ENCODE measurements around the gene ILF3.
A peak's percentile ranks its signal among the peaks of the same experiment; 100 is the strongest.

Gene ILF3

DNA sequence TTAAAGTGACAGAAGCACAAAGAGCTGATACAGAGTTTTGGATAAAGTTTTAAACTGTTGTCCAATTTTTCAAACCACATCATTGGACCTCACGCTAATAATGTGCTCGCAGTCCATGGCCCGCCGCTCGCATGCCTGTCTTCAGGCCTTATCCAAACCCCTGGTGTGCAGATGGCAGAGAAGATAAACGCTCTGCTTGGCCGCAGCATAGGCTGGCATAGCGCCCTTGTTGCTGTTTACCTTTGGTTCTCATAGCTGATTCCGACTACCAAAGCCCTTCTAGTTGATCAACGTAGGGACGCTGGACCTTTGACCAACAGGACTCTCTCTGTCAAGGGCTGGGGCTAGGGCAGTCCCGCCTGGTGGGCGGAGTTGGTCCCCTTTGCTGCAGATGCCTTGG is 23.6 kb downstream of the ILF3 start:
- no peak for DNase-seq

DNA sequence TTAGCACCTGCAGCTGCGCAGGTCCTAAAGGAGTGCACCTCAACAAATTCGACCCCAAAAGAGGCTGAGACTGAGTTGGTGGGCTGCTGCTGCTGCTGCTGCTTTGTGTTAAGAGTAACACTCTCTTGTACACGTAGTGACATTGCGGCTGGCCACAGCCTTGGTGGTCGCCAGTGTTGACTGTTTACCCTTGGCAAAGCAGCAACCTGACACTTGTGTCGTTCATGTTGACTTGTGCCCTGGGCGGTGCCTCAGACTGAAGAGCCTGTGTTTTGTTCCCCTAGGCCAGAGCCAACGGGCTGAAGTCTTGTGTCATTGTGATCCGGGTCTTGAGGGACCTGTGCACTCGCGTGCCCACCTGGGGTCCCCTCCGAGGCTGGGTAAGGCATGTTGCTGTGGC is 24.7 kb downstream of the ILF3 start:
- no peak for DNase-seq

DNA sequence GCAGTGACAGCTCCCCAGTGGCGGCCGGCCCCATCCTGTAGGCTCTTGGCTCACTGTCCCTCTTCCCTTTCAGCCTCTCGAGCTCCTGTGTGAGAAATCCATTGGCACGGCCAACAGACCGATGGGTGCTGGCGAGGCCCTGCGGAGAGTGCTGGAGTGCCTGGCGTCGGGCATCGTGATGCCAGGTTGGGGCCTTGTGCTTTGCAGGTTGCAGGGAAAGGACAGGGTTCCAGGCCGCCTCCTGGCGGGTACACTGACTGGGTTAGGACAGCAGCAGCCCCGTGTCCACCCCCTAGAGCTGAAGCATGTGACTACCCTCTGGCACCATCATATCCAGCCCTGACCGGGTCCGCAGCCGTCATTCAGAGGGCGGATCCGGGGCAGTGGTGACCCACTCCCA is 25.6 kb downstream of the ILF3 start:
- DNase-seq: no peak

DNA sequence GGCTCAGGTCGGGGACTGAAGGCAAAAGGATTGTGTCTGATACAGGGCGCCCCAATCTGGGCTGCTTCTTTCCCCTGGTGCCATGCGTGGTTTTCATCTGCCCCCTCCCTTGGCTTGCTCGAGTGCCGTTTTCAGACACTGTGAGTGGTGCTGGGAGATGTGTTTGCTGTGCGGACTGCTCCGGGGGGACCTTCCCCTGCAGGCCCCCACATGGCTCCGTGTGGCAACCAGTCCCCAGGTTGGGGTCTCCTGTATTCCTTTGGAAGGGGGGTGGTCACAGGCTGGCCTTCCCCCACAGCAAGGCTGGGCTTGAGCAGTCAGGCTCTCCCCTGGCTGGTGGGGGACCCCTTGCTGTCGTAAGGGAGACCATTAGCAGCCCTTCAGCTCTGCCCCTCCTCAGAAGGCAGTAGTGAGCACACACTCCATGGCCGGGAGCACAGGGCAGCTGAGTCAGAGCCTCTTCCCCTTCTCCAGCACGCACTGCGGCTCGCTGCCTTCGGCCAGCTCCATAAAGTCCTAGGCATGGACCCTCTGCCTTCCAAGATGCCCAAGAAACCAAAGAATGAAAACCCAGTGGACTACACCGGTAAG is 26.5 kb downstream of the ILF3 start:
- DNase-seq: no peak

DNA sequence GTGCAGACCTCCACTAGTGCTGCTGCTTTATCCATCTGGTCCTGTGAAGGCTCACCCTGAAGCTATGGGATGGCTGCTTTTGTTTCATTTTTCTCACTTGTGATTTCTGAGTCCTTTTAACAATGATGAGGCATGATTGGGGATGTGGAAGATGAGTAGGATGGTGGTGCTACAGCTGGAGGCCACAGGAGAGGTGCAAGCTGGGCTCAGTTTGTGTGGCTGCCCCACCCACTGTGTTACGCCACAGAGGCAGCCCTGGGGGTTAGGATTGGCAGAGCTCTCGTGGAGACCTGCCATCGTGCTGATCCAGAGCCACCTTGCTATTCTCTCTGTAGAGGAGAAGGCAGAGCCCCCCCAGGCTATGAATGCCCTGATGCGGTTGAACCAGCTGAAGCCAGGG is 27.5 kb downstream of the ILF3 start:
- DNase-seq: no peak

DNA sequence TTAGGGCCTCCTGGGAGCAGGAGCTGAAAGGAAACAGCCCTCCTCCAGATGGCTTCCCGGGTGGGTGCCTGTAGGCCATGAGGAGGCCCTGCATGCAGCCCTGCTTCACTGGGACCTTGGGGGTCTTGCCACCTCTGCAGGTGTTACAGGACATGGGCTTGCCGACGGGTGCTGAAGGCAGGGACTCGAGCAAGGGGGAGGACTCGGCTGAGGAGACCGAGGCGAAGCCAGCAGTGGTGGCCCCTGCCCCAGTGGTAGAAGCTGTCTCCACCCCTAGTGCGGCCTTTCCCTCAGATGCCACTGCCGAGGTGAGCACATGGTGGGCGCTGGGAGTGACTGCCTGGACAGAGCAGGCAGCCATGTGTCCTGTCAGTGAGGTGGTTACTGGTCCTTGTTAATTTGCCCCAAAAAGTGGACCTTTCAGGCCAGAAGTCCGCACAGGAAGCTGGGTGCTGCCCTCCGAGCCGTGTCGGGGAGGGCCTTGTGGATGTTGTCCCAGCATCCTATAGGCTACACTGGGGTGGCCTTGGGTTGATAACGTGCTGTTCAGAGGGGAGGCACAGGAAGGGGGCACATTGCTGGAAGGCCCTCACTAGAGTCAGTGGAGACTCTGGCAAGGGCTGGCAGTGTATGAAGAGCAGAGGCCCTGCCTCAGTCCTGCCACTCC is 28.4 kb downstream of the ILF3 start:
- no peak for DNase-seq

DNA sequence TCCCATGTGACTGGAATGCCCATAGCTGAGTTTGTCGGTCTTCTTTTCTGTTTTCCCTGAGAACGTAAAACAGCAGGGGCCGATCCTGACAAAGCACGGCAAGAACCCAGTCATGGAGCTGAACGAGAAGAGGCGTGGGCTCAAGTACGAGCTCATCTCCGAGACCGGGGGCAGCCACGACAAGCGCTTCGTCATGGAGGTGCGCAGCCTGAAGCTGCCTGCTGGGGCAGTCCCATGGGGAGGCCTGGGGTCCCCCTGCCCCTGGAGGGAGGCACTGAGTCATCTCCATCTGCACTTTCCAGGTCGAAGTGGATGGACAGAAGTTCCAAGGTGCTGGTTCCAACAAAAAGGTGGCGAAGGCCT is 28.9 kb downstream of the ILF3 start:
- no peak for DNase-seq

DNA sequence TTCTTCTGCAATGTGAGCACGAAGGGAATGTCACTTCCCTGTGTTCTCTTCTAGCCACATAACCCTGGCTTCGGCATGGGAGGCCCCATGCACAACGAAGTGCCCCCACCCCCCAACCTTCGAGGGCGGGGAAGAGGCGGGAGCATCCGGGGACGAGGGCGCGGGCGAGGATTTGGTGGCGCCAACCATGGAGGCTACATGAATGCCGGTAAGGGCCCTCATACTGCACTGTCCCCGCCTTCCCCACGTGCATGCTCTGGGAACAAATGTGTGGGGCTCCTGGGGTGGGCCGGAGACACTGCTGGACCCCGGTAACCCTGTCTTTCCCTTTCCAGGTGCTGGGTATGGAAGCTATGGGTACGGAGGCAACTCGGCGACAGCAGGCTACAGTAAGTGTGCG is 29.4 kb downstream of the ILF3 start:
- DNase-seq: no peak

DNA sequence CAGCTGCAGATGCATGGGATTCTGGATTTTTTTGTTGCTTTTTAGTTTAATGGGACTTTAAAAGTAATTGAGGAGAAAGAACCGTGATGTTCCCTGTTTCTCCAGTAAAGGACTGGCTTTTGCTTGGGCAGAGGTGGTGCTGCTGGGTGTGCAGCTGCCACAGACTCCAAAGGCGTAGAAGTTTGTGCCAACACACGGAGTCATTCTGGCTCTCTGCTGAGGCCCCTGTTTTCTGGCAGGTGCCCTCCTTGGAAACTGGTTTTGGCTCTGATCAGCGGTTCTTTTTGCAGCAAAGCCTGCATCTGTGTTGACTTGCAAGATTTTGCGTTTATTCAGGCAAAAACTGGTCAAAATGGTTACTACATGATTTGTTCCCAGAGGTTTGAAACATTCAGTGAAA is 31.1 kb downstream of the ILF3 start:
- no peak for DNase-seq

DNA sequence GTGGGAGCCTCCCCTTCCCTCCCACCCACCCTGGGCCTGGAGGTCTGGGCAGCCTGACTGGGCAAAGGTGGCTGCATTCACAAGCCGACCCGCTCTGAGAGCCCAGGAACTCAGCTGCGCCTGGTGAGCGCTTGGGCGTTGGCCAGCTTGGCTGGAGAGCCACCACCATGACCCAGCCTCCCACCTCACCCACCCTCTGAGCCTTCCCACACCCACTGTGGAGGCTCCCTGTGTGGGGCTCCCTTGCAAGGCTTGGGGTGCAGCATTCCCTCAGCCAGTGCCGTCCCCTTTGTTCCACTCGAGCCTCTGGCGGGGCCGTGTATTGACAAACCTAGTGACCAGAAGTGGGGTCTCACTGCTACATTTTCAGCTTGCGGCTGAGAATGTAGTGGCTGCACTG is 32.0 kb downstream of the ILF3 start:
- DNase-seq: no peak

DNA sequence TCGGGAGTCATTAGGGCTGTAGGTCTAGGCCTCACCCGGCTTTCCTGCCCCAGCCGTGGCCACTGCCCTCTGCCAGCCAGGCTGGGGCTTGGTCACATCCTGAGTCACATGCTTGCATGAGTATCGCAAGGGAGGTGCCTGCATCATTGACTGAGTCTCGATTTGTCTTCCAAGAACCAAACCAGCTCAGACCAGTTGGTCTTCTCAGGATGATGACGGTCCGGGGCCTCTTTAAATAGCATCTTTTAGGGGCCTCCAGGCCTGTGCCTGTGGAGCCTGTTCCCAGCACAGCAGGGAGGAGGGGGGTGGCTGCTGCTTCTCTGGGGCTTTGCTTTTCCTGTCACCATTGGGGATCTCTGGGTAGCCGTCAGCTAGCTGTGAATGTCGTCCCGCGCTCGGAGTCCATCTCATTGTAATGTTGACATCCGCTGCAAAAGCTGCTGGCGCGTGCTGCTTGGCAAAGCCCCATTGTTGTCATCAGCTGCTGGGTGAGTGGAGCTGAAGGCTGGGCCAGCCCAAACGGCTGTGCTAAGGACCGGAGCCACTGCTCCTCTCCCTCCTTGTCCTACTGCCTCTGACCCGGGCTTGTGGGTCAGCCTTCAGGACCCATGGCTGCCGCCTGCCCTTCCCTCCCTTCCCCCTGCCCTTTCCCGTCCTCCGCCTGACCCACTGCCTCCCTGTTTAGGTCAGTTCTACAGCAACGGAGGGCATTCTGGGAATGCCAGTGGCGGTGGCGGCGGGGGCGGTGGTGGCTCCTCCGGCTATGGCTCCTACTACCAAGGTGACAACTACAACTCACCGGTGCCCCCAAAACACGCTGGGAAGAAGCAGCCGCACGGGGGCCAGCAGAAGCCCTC is 32.7 kb downstream of the ILF3 start:
- DNase-seq: no peak

DNA sequence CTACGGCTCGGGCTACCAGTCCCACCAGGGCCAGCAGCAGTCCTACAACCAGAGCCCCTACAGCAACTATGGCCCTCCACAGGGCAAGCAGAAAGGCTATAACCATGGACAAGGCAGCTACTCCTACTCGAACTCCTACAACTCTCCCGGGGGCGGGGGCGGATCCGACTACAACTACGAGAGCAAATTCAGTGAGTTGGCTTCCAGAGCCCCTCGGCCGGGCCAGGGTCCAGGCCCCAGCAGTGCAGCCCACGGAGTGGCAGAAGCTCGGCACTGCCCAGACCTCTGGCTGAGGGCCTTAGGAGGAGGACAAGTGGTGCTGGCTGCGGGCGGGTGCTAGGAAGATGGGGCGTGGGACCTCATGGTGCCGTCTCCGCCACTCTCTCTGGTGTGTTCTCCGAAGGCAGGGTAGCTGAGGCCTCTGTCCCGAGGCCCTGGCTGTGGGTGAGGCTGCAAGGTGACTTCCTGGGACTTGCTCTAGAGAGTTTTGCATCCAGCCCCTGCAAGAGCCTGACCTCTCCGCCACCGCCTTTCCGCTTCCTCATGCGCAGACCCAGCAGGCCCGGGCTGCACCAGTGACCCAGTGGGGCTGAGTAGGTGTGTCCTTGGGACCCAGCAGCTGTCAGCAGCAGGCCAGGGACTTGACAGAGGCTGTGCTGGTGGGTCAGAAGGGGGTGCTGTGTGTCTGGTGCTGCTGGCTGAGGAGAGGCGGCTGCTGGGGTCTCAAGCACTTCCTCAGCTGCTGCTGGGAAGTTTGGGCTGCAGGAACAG is 33.6 kb downstream of the ILF3 start:
- no peak for DNase-seq

DNA sequence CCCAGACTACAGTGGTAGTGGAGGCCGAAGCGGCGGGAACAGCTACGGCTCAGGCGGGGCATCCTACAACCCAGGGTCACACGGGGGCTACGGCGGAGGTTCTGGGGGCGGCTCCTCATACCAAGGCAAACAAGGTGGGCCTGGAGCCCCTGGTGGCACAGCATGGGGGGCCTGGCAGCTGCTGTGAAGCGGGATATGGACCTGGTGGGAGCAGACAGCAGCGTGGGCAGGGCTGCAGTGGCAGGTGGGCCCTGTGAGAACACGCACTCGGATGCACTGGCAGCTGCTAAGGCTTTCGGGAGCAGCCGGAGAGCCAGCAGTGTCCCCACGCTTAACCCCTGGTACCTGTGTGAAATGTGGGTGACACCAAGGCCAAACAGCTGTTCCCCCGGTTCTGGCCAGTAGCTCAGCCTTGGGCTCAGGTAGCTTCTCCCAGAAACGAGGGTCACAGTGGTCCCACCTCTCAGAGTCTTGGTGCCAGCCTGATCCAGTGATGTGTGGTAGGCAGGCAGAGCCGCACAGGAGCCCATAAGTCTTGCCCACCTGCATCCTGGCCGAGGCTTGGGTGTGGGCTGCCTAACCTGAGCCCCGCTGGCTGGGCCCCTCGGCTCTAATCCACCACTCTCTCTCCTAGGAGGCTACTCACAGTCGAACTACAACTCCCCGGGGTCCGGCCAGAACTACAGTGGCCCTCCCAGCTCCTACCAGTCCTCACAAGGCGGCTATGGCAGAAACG is 34.6 kb downstream of the ILF3 start:
- DNase-seq: no peak

DNA sequence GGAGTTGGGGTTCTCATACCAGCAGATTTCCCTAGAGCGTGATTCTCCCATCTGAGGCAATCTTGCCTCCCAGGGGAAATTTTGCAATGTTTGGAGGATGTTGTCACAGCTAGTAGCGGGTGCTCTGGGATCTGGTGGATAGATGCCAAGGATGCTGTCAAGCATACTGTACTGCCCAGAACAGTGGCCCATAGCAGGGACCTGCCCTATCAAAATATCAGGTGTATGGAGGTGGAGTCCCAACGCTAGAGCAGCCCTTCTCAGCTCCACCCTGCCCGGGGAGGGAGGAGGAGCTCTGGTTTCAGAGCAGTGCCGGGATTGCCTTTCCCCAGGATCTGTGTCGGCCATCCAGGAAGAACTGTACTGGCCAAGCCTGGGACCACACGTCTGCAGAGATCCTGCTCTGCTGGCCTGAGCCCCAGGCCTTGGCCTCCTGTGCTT is 36.2 kb downstream of the ILF3 start:
- DNase-seq: peak; percentile 45

DNA sequence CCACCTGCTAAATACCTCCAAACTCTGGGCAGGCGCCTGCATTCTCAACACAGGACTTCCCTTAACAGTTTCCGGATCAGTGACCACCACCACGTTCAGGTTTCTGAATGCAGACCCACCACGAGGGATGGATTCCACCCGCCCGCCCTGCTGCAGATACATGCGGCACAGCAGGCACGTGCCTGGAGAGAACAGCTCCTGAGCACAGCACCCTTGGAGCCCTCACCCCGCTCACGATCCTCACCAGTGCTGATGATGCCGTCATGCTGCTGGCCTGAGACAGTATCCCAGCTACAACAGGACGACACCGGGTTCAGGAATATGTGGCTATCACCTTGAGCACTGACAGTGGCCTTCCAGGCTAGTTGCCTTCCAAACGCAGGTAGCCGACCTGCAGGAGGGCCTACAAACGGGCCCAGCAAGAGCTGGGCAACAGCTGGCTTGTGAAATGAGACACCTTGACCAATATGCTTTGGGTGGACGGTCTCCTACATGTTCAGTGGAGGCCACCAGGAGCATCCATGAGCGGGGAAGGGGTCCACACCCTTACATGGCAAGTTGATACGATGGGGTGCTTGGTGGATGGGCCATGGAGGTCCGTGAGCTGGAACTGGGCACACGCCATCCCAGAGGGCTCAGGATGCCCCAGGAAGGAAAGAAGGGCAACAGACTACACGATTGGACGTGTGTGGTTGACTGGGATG is 37.2 kb downstream of the ILF3 start:
- DNase-seq: no peak

DNA sequence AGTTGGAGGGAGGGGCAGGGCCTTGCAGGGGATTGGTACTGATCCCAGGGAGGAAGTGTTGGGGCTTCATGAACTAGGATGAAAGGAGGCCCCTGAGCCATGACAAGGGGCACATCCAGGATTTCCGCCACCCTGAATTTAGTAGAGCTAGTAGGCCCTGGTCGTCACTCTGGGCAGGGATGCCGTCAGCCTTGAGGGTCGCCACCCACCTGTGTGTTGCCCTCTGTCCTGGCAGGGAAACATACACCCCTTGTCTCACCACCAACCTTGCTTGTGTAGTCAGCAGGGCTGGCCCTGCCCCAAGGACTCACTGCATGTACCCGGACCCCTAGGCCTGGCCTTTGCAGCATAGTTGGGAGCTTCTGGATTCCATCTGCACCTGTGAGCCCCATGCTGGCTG is 37.7 kb downstream of the ILF3 start:
- no peak for DNase-seq

DNA sequence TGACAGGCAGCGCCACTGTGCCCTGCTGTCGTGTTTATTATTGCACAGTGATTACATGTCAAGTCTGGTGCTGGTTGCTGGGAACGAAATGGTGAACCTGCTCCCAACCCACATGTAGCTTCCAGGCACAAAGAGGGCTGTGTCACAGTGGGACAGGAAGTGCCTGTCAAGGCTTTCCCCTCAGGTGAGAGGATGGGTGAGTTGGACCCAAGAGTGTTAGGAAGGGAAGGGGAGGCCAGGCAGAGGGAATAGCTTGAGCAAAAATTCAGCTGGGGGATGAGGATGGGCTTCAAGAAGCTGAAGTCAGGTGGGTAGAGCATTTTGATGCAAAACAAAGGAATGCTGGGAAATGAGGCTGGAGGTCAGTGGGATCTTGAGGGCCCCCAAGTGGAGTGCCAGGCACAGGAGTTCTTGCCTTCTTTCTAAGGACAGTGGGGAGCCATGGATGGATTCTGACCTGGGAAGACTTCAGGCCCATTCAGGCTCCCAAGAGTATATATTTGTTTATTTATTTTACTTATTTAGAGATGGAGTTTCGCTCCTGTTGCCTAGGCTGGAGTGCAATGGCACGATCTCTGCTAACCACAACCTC is 38.6 kb downstream of the ILF3 start:
- DNase-seq: no peak

DNA sequence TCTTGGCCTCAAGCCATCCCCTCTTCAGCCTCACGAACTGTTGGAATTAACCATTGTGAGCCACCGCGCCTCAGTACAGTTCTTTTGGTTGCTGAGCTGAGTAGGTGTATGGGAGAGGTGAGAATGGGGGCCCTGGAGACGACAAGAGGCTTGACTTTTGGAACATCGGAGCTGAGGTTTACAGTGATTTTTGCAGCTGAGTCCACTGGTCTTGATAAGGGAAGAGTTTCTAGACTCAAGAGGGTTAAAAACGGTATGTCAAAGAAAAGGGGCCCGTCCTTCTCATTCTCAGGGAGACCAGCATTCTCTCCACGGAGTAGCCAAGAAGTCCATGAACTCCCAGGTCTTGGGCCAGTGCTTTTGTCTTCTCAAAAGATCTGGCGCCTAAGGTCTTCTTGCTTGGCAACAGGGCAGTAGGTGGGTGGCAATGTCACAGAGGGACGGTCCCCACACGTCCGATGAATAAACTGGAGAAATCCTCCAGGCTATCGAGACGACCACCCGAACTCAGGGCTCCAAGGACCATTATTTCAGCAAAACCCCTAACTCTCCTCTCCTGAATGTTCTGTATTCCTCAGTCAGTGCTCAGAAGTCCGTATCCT is 40.7 kb downstream of the ILF3 start:
- DNase-seq: no peak

DNA sequence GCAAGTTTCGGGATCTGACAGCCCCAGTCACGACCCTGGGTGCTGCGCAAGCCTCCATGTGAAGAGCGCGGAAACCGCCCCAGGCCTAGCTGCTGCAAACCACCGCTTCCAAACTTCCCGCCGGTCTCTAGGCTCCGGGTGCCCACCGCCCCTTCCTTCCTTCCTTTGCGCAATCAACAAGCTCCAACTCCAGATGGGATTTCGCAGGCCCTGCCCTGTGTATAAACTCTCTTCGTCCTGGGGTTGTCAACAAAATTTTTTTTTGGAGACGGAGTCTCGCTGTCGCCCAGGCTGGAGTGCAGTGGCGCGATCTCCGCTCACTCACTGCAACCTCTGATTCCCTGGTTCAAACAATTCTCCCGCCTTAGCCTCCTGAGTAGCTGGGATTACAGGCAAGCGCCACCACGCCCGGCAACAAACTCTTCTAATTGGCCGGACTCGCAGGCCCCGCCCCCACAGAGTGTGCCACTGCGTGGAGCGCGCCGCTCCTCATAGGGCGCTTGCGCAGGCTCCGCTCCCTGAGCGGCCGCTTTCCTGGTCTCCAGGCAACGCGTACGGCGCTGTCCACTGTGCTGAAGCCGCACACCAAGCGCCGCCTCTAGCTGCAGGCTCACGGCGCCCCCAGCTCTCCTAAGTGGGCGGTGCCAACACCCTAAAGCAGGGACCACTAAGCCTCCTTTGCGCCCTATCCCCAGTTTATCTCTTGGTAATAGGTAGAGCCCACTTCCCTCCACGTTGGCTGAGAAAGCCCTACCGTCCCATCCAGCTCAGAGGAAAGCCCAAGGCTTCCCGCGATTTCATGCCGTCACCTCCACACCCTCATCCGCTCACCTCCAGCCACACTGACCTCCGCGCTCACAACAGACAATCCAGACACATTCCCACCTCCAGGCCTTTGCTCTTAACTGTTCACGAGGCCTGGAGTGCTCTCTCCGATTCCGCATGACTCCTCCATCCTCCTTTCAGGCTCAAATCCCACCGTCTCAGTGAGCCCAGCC is 41.6 kb downstream of the ILF3 start:
- peak; percentile 93 for DNase-seq

Measured in fibroblast of skin of scalp (primary cell).